HTERT RPE-1 (cell line): ENCODE data around the gene ITGB1.
"Not testable (repeated sequence)": the region's sequence is repeated elsewhere in the genome, so short reads cannot be mapped to it uniquely, and the experiment has no call there.

Experiments used
- in situ Hi-C: fragments of 300-500 bp; cut with MboI; formaldehyde crosslinking; loops from 4 replicates; pipeline ENCODE4 v1.14.3; 2020; ENCODE audit warnings: low sequenced_read_pairs

ITGB1 gene

GRCh38 chr10:32940321-32941301 is 17.4 kb downstream of the ITGB1 start:
- in situ Hi-C loops = no loop called here

- in situ Hi-C loops = no loop called here
Observed at GRCh38 chr10:32939296-32940111, 18.5 kb downstream of the ITGB1 start.

- in situ Hi-C loops = no loop called here
Observed at GRCh38 chr10:32938554-32939061, 19.4 kb downstream of the ITGB1 start.

GRCh38 chr10:32937911-32938424 is 20.1 kb downstream of the ITGB1 start:
- in situ Hi-C loops = no loop called here

GRCh38 chr10:32932225-32932729 is 25.8 kb downstream of the ITGB1 start:
- in situ Hi-C loops = no loop called here

GRCh38 chr10:32931593-32931992 is 26.4 kb downstream of the ITGB1 start:
- in situ Hi-C loops = no loop called here

GRCh38 chr10:32930036-32930435 is 28.0 kb downstream of the ITGB1 start:
- in situ Hi-C loops = no loop called here

GRCh38 chr10:32929634-32930033 is 28.4 kb downstream of the ITGB1 start:
- in situ Hi-C loops = no loop called here

GRCh38 chr10:32927750-32928149 is 30.3 kb downstream of the ITGB1 start:
- in situ Hi-C loops = no loop called here

GRCh38 chr10:32923849-32924248 is 34.2 kb downstream of the ITGB1 start:
- in situ Hi-C loops = no loop called here

GRCh38 chr10:32923134-32923533 is 34.9 kb downstream of the ITGB1 start:
- in situ Hi-C loops = no loop called here

GRCh38 chr10:32922170-32922569 is 35.9 kb downstream of the ITGB1 start:
- in situ Hi-C loops = no loop called here

GRCh38 chr10:32917817-32918216 is 40.2 kb downstream of the ITGB1 start:
- in situ Hi-C loops = not testable (repeated sequence)

GRCh38 chr10:32911285-32912016 is 46.6 kb downstream of the ITGB1 start:
- in situ Hi-C loops = no loop called here

- in situ Hi-C loops = not testable (repeated sequence)
Observed at GRCh38 chr10:32909970-32910369, 48.1 kb downstream of the ITGB1 start.

- in situ Hi-C loops = no loop called here
Observed at GRCh38 chr10:32909456-32909855, 48.6 kb downstream of the ITGB1 start.

- in situ Hi-C loops = no loop called here
Observed at GRCh38 chr10:32906595-32906994, 51.4 kb downstream of the ITGB1 start.

GRCh38 chr10:32905466-32905865 is 52.6 kb downstream of the ITGB1 start:
- in situ Hi-C loops = no loop called here

- in situ Hi-C loops = no loop called here
Observed at GRCh38 chr10:32901815-32902214, 56.2 kb downstream of the ITGB1 start.

- in situ Hi-C loops = not testable (repeated sequence)
Observed at GRCh38 chr10:32895200-32895968, 62.6 kb downstream of the ITGB1 start.
